GM21515 (cell line): ENCODE results near the gene SPHK1.
"Not testable (repeated sequence)": the region's sequence is repeated elsewhere in the genome, so short reads cannot be mapped to it uniquely, and the experiment has no call there.

ENCODE experiments used
- ATAC-seq: cut with Tn5 transposase; IDR thresholded peaks from one replicate; pipeline ENCODE4 v1.9.1; 2021; ENCODE audit not compliant: unreplicated experiment

Gene SPHK1

GRCh38 chr17:76384222-76384986 lies at the start of gene SPHK1:
TSS of gene SPHK1 (plus strand) at chr17:76384609. CDS start at chr17:76385645, 1,036 bp downstream.
- ATAC-seq, result peak; percentile 46

GRCh38 chr17:76335716-76336381 lies 48.6 kb upstream of the SPHK1 start:
- no peak for ATAC-seq

GRCh38 chr17:76336756-76337412 lies 47.5 kb upstream of the SPHK1 start:
- no peak for ATAC-seq

GRCh38 chr17:76337413-76337777 lies 47.0 kb upstream of the SPHK1 start:
- ATAC-seq, result no peak

- no peak for ATAC-seq
These were observed 43.1 kb upstream of the SPHK1 start for GRCh38 chr17:76341301-76341700.

GRCh38 chr17:76343106-76343505 lies 41.3 kb upstream of the SPHK1 start:
- no peak for ATAC-seq

- no peak for ATAC-seq
These were observed 38.9 kb upstream of the SPHK1 start for GRCh38 chr17:76345377-76345974.

GRCh38 chr17:76346936-76347335 lies 37.5 kb upstream of the SPHK1 start:
- ATAC-seq, result not testable (repeated sequence)

GRCh38 chr17:76350463-76350862 lies 33.9 kb upstream of the SPHK1 start:
- ATAC-seq, result no peak

GRCh38 chr17:76351526-76352071 lies 32.8 kb upstream of the SPHK1 start:
- no peak for ATAC-seq

GRCh38 chr17:76353004-76353598 lies 31.3 kb upstream of the SPHK1 start:
- ATAC-seq, result peak; percentile 13

- ATAC-seq, result peak; percentile 92
These were observed 30.7 kb upstream of the SPHK1 start, which contains the start of gene PRPSAP1 for GRCh38 chr17:76353599-76354316. TSS of gene PRPSAP1 (minus strand) at chr17:76353916. CDS start at chr17:76353703, 213 bp downstream.

GRCh38 chr17:76354317-76354729 lies 30.1 kb upstream of the SPHK1 start:
- ATAC-seq, result no peak

GRCh38 chr17:76354747-76355310 lies 29.6 kb upstream of the SPHK1 start:
- ATAC-seq, result no peak

GRCh38 chr17:76356803-76357456 lies 27.5 kb upstream of the SPHK1 start:
- ATAC-seq, result no peak

GRCh38 chr17:76357597-76358158 lies 26.7 kb upstream of the SPHK1 start:
- no peak for ATAC-seq

GRCh38 chr17:76359375-76359774 lies 25.0 kb upstream of the SPHK1 start:
- ATAC-seq, result no peak

- not testable (repeated sequence) for ATAC-seq
These were observed 24.6 kb upstream of the SPHK1 start for GRCh38 chr17:76359776-76360175.

- ATAC-seq, result no peak
These were observed 23.9 kb upstream of the SPHK1 start for GRCh38 chr17:76360461-76360860.
